HG03196 (cell line): ENCODE data around the gene PIGU.

Experiments
- ATAC-seq: cut with Tn5 transposase; IDR thresholded peaks from one replicate; pipeline ENCODE4 v1.9.1; 2021; ENCODE audit not compliant: unreplicated experiment

Gene PIGU

DNA sequence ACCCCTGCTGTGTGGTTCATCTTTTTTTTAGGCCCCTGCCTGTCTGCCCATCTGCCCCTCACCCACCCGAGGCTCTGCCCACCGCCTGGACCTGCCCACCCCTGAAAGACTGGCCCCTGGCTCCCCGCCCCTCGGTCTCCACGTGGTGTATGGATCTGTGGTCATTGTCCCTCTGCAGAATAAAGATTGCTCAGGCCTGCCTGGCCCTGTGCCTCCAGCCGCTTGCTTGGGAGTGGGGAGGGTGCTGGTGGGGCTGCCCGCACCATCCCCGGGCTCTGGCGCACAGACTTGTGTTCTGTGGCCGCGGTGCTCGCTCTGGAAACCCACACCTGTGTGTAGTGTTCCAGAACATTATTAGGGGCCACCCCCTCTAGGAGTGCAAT lies 116.8 kb downstream of the PIGU start:
- no peak for ATAC-seq

DNA sequence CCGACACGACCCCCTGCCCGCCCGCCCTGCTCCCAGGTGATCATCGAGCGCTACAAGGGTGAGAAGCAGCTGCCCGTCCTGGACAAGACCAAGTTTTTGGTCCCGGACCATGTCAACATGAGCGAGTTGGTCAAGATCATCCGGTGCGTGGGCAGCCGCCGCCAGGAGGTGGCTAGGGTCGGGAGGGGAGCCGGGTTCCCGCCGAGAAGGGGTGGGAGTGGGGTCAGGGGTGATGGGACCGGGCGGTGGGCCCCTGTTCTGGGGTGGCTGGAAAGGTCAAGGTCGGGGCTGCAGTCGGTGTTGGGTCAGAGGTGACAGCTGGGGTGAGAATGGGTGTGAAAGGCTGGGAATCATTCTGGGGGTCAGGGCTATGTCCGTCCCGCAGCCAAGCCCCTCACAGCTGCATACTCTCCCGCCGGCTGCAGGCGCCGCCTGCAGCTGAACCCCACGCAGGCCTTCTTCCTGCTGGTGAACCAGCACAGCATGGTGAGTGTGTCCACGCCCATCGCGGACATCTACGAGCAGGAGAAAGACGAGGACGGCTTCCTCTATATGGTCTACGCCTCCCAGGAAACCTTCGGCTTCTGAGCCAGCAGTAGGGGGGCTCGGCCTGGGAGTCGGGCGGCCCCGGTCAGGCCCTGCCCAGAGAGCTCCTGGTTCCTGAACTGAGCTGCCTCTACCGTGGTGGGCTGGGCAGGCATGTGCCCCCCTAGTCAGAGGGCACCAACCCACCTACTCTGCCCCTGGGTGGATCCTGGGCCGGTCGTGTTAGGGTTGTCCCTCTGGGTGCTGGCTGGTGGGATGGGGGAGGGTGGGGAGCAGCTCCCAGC lies 117.4 kb downstream of the PIGU start:
- no peak for ATAC-seq

DNA sequence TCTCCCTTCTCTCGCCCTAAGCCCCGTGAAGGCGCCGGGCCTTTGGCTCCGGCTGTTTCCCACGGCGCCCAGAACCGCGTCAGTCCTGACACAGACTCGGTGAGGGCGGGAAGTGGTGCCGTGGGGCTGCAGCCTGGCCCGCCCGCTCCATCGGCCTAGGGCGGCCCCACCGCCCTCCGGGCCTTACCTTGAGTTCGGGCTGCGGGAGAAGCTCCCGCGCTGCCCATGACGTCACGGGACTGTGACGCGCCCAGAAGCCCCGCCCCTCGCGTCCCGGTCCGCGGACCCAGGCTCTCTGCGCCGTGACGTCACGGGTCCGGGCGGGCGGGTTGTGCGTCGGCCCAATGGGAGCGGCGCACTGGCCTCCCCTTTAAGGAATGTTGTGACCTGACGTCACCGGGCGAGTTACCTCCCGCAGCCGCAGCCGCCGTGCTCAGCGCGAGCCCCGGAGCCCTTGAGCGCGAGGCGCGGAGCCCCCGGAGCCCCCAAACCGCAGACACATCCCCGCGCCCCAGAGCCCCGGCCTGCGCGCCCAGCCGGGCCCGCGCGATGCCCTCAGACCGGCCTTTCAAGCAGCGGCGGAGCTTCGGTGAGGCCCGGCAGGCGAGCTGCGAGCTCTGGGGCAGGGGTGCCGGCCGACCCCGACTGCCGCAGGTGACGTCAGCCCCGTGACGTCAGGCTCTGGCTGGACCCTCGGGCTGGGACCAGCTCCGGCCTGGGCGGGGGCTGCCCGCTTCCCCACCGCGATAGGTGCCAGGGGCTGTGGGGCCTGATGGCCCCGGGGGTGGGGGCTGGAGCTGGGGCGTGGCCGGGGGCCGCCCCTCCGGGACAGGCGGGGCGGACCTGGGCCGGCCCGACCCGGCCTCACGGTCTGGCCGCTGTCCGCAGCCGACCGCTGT lies 118.3 kb downstream of the PIGU start, which contains the start of gene MAP1LC3A:
Gene MAP1LC3A, plus strand, starts transcription at position 399 of the 899 bp plus-strand sequence. Its CDS starts 151 bp downstream, at position 550.
- no peak for ATAC-seq

DNA sequence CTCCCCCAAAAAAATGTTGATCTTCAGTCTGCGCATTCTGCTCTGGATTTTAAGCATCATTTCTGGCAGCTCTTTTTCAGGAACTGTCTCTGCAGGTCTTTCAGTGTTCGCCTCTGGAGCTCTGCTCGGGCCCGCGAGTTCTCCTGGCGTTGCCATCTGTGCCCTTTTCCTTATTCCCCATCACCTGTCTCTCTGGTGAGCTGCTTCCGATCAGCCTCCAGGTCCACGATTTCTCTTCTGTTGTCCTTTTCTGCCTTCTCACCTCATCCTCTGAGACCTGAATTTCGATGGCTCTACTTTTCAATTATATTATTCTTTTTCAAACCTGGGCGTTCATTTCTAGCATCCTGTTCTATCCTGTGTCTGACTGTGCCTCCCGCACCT lies 119.0 kb downstream of the PIGU start:
- no peak for ATAC-seq

DNA sequence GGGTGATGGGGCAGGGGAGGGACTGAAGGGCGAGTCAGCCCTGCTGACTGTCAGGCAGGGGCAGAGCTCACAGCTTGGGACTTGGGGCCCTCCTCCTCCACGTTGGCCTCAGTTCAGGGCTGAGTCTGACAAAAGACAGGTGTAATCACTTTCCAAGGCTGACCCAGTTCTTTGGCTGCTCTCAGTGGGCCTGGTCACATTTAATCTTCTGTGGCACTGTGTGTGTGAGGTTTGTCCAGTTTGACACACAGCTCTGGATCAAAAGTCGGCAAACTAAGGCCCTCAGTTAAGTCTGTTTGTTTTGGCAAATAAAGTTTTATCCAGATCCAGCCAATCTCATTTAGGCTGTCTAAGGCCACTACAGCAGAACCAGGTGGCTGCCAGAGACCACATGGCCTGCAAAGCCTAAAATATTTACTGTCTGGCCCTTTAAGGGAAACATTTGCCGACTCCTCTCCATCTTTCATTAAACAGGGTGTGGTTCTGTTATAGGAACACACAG lies 123.5 kb downstream of the PIGU start:
- ATAC-seq = no peak

DNA sequence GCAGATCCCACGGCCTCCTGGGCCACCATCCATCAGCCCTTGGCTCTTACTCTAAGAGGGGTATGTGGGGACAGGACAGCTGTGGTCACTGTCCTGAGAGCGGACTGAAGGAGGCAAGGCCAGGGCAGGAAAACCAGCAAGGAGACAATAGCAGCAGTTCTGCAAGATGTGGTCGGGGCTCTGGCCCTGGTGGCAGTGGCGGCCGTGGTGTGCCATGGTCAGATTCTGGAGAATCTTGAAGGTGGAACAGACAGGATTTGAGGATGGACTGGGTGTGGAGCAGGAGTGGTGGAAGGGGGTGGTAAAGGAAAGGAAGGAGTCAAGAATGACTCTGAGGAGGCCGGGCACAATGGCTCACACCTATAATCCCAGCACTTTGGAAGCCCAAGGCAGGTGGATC lies 124.3 kb downstream of the PIGU start:
- ATAC-seq = no peak

DNA sequence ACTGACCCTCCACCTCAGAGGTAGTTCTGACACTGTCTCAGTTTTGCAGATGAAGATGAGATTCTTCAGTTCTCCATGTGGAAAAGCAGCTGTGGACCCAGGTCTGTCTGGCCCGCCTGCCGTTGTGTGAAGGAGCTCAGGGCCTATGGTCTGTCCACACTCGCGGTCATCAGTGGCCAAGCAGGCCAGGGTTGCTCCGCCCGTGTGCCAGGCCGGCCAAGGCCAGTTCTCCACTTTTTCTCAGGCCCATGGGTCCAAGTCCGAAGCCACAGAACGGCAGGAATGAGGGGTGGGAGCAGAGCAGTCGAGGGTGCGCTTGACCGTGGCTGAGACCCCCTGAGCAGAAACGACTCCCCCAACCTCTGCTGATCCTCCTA lies 127.0 kb downstream of the PIGU start:
- no peak for ATAC-seq

DNA sequence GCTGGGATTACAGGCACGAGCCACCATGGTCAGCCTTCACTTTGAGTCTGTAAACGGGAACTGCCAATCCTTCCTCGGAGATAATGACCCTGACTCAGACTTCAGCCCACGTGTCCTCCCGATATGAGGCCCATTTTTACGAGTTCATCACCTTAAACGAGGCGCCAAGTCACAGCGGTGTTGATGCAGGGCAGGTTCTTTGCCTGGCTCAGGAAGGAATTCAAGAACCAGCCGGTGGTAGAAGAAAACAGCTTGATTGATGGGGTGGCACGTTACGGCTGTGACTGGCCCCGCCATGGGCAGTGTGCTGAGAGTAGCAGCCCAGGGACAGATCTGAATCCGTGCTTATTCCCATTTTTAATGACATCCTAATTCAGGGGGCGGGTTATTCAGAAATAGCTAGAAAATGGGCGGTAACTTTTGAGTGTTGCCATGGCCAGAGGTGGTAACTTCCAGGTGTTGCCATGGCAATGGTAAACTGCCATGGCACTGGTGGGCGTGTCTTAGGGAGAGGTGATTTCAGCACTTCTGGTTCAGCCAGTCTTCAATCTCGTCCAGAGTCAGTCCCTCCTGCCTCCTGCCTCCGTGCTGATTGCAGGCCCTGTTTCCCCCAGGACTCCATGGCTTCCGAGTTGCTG lies 127.5 kb downstream of the PIGU start:
- no peak for ATAC-seq

DNA sequence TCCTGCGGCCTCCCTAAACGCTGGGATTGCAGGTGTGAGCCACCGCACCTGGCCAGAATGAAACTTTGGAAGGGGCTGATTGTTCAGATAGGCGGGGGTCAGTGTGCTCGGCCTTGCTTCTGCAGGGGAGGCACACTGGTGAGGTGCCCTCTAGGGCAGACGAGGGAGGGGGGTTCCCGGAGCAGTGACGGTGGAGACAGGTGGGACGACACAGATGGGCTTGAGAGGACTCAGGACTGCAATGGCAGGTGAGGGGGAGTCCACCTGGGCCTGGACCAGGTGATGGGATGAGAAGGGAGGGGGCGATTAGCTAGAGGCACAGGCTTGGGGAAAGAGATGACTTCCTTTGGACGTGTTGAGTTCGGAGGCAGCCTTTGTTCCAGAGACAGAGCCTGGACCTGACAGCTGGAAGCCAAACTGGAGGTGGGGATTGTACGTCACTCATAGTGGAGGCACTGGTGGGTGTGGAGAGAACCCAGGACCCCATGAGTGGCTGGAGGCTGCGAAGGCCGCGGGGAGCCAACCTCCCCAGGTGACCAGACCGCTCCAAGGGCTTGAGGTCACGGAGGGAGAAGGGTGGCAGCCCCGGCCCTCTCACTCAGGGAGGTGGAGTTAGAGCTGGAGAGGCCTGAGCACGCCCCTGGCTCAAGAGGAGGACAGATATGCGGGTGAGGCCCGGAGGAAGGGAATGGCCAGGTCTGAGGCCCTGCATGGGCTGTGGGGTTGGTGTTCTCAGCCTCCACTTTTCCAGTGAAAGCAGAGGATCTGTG lies 128.9 kb downstream of the PIGU start:
- ATAC-seq = no peak

DNA sequence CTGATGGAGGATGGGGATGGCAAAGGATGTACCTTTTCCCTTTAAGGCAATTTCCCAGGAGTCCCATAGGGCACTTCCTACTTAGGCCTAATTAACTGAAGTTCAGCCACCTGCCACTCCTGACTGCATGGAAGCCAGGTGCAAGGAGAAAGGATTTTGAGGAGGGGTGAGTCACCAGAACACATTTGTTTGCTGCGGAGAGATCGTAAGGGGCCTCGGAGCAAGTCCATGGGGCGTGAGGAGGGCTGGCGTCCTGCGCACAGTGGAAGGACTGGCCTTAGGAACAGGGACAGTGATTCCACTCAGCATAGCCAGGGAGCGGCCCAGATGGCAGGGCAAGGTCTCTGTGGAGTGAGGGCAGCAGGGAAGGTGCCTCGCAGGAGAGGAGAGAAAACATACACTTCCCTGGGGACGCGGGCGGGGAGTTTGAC lies 130.1 kb downstream of the PIGU start:
- no peak for ATAC-seq

DNA sequence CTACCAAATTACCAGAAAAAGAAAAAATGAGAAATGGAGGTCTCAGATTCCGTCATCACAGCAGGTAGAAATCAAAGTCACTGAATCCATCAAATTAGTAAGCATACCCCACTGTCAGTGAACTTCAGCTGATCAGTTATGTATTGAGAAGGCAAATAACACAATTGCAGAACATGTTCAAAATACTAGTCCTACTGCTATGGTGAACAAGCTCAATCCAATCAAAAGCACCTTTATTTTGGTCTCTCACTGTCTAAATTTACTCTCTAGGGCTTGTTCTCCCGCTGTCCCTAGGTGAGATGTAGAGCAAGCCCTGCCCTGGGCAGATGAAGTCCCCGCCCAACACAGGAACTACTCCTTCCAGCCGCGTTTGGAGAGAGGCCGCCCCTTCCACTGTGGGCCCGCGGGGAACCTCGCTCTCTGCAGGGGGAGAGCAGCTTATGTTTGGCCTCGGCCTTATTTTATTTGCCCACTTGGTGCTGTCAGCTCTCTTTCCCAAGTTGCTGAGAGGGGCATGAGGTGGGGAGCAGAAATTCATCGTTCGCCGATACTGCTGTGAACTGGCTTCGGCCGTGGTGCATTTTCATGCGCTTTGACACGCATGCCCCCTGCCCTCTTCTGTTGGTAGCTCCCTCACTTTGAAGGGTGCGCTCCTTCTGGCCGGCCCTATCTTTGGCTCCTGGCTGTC lies 132.6 kb downstream of the PIGU start:
- ATAC-seq = no peak

DNA sequence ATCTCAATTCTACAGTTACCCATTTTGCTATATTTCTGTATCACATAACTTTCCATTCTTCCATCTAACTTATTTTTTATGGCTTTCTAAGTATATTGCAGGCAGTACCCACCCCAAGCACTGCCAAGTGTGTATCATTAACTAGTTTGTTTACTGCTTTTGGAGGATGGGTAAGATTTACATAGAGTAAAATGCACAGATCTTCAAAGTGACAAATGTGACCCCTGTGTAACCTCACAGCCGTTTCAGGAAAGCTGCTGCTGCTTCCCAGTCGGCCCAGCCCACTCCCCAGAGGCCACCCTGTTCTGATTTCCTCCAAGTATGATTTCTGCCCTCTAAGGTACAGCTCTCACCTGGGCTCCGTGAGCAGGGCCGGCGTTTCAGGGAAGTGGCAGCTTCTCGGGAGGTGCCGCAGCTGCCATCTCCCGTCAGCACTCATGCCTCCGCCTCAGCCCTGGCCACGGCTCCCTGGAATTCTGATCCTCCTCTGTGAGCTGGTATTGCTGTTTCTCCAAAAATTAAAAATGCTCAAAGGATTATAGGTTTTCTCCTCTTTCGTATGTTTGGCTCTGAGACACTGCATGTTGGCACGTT lies 133.3 kb downstream of the PIGU start:
- no peak for ATAC-seq

DNA sequence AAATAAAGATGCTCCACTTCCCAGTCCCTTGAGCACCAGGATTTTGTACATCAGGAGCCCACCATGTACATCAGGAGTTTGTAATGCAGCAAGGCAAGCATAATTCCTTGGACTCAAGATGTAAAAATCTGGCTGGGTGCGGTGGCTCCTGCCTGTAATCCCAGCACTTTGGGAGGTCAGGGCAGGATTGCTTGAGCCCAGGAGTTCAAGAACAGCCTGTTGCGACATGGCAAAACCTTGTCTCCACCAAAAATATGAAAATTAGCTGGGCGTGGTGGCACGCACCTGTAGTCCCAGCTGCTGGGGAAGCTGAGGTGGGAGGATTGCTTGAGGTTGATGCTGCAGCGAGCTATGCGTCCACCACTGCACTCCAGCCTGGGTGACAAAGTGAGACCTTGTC lies 134.5 kb downstream of the PIGU start:
- ATAC-seq = no peak

DNA sequence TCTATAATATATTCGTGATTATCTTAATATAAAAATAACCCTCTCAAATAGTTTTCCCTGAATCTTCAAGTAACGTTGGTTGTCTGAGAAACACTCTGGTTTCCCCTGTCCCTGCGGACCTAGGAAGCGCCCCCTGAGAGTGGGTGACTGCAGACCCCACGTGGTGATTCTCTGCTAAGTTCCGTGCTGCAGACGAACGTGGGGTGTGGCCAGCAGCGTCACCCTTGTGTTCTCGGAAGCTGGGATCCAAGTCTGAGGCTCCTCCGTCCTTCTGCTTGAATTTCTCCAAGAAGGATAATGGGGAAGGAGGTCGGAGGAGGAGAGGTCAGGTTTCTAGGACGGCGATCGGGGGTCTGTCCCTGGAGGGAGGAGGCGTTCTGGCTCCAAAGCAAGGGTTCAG lies 135.0 kb downstream of the PIGU start:
- no peak for ATAC-seq

DNA sequence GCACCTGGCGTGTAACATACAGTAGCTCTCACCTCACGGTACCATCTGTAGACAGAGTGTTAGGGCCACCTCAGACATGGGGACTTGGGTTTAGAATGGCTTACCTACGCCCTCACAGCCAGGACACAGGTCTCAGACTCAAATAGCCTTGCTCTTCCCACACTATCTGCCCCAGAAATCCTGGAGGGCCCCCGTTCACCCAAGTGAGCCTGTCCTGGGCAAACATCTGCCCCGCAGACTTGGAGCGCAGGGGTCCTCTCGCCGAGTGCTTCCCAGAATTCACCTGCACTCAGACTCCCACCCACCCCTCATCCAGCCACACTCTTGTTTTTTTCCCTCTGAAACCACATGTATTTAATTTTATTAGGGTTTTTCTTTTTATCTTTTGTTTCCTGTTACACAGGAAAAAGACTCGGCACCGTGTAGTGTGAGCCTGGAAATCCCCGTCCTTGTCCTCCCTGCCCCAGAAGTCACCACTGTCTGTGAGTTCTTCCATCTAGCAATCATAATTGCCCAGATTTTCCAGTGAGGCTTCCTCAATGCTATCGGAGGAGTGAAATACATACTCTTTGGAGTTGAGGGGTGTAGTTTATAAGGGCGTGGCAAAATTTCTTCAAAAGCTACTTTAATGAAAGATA lies 135.5 kb downstream of the PIGU start:
- no peak for ATAC-seq

DNA sequence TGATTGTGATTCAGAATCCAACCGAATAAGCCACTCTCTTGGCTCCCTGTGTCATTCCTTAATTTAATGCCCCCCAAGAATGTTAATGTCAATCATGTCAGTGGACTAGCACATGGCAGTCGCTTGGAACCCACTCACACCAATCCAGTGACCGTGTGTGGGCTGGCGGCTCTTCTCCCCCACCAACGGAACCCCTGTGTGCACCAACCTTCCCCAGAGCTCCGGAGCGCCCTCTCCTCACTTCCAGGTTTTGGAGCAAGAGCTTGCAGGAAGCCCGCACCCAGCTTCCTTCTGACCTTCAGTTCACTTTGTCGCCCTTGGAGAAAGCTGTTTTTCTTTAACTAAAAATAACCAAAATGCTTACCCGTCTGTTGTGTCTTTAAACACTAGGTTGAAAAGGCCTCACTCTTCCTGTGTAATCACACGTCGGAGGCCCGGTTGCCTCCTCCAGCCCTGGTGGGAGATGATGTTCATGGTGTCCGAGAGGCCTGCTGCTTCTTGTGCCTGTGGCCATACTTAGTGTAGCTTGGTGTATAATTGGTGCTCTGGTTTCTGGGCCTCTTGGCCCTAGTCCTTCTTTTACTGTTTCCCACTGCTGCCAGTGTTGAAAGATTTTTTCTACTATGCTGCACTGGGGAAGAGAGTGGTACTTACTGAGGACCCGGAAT lies 136.2 kb downstream of the PIGU start:
- no peak for ATAC-seq

DNA sequence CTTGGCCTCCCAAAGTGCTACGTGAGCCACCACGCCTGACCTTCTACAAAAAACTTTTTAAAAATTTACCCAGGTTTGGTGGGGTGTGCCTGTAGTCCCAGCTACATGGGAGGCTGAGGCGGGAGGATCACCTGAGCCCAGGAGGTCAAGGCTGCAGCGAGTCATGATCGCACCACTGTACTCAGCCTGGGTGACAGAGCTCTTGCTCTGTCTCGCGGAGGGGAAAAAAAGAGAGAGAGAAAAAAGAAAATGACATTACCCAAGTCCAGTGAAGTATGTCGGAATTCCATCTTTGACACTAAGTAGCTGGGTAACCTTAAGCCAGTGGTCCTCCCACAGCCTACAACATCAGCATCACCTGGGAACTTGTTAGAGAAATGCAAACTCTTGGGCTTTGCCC lies 137.1 kb downstream of the PIGU start:
- ATAC-seq = no peak

DNA sequence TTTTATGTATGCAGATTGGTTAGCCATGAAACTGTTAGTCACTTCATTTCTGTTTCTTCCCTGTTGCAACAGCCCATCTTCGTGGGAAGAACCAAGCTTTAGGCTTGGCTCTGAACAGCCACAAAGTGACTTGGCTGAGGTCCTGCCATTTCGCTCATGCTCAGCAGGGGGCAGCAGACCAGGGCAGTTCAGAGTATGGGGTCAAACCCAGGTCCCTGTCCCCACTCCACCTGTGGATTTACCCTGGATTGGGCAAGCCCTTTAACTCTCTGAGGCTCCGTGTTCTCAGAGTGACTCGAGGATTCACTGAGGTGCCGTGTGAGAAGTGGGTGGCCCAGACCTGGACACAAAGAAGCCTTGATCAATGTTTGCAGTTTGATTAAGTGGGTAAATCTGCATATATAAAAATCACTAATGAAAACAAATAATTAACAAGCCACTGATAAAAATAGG lies 138.2 kb downstream of the PIGU start:
- ATAC-seq = no peak

DNA sequence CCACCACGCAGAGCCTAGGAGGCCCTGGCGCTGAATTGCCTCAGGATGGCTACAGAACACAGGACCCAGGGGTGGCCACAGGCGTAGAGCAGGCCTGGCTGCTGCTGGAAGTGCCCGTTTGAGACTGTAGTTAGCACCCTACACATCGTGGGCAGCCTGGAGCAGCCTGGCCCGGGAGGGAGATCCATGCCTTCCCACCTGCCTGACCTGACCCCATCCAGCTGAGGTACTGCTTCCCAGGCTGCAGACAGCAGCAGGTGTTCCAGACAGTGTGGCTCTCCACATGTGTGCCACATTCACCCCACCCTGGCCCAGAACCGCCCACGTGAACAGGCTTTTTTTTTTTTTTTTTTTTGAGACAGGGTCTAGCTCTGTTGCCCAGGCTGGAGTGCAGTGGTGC lies 139.2 kb downstream of the PIGU start:
- ATAC-seq = no peak
